Measurements from ENCODE around the gene C15orf61.
A peak's percentile ranks its signal among the peaks of the same experiment; 100 is the strongest.

C15orf61 gene

GRCh38 chr15:67512933-67513714 is 7.8 kb upstream of the C15orf61 start:
- no peak for DNase-seq (ENCODE audit: low read depth in 3 of 3)

- no peak for DNase-seq (ENCODE audit: low read depth in 3 of 3)
Observed at GRCh38 chr15:67515090-67515489, 5.8 kb upstream of the C15orf61 start.

GRCh38 chr15:67515557-67515956 is 5.4 kb upstream of the C15orf61 start:
- no peak for DNase-seq (ENCODE audit: low read depth in 3 of 3)

GRCh38 chr15:67520321-67521028 is 456 bp upstream of the C15orf61 start:
- DNase-seq (ENCODE audit: low read depth in 3 of 3) = no peak

- DNase-seq (ENCODE audit: low read depth in 3 of 3) = no peak
Observed at GRCh38 chr15:67521783-67522568, 1.0 kb downstream of the C15orf61 start.

DNA sequence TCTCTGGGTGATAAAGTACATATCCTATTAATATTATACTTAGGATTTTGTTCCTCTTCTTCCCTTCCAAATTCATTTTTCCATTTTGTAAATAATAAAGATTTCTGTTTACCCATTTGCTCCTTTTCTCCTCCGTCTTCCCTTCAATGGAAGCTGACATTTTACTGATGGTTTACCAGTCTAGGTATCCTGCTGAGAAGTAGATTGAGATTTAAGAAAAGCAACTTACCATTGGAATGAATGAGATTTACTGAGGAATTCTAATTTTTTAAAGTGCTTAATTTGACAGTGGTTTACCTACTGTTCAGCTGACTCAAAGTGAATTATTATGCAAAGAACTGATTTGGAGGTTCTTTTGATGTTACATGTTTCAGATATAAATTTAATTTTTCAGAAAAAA is 2.4 kb downstream of the C15orf61 start:
- no peak for DNase-seq (ENCODE audit: low read depth in 3 of 3)

DNA sequence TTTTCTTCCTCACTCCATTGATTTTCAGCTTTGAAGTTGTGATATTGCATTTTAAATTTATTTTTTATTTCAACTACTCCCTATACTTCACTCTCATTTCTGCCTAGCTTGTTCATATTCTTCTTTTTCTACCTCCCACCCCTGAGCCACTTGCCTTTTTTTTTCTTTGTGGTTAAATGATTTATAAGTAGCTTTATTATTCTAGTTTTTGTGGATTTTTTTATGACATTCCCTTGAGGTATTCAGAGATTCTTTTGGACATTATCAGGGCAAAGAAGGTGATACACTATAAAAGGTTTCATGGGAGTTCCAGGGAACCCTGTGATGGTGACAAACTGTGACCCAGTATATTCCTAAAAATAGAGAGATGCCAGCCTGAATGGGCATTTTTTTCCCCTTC is 3.3 kb downstream of the C15orf61 start:
- DNase-seq (ENCODE audit: low read depth in 3 of 3) = no peak

- DNase-seq (ENCODE audit: low read depth in 3 of 3) = no peak
Observed at GRCh38 chr15:67528513-67528912, 7.6 kb downstream of the C15orf61 start.

DNA sequence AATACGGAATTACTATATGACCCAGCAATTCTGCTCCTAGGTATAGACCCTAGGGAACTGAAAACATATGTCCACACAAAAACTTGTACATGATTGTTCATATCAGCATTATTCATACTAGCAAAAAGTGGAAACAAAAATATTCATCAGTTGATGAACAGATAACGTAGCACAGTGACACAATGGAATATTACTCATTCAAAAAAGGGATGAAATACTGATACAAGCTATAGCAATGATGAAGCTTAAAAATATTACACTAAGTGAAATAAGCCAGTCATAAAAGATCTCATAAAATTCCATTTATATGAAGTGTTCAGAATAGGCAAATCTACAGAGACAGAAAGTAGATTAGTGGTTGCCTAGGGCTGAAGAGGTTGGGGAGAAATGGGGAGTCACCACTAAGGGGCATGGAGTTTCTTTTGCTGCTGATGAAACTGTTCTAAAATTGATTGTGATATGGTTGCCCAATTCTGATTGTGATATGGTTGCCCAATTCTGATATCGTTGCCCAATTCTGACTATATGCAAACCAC is 10.5 kb downstream of the C15orf61 start:
- no peak for DNase-seq (ENCODE audit: low read depth in 3 of 3)

- DNase-seq (ENCODE audit: low read depth in 3 of 3) = no peak
Observed at GRCh38 chr15:67533873-67534272, 12.9 kb downstream of the C15orf61 start.

DNA sequence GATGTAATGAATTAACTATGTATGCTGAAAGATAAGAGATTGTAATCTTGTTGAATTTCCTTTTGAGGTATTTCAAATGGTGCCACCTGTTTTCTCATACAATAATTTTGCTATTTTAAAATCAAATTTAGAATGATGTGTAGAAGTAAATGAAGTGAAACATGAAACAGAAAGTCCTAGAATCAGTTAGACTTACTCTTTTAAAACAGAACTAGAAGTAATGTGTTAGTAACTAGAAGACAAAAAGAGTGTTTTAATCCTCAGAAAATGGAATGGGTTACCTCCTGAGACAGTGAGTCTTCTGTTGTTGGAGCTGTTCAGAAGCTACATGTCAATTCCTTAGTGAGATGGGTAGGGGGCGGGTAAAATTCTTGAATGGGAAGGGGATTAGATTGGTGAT is 13.4 kb downstream of the C15orf61 start:
- DNase-seq (ENCODE audit: low read depth in 3 of 3) = no peak

GRCh38 chr15:67537771-67538170 is 16.8 kb downstream of the C15orf61 start:
- no peak for DNase-seq (ENCODE audit: low read depth in 3 of 3)

- peak; percentile 67 to 83 (median 75) for DNase-seq (ENCODE audit: low read depth in 3 of 3)
Observed at GRCh38 chr15:67542420-67543347, 21.8 kb downstream of the C15orf61 start, which contains the start of gene MAP2K5. Gene MAP2K5 (plus strand): TSS chr15:67542703. CDS start chr15:67543336, 633 bp downstream.

DNA sequence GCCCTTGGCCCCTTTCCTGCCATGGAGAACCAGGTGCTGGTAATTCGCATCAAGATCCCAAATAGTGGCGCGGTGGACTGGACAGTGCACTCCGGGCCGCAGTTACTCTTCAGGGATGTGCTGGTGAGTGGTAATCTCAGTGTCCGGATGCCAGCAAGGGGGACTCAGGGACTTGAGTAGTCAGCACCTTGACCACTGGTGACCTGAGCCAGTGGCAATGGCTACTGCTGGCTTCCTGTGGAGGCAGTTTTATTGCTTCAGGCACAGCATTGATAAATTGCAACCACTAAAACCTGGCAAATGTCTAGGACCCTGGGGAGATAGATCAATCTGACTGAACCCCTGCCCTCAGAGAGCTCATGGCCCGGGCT is 22.4 kb downstream of the C15orf61 start:
- DNase-seq (ENCODE audit: low read depth in 3 of 3) = no peak

- no peak for DNase-seq (ENCODE audit: low read depth in 3 of 3)
Observed at GRCh38 chr15:67544475-67544874, 23.5 kb downstream of the C15orf61 start.

DNA sequence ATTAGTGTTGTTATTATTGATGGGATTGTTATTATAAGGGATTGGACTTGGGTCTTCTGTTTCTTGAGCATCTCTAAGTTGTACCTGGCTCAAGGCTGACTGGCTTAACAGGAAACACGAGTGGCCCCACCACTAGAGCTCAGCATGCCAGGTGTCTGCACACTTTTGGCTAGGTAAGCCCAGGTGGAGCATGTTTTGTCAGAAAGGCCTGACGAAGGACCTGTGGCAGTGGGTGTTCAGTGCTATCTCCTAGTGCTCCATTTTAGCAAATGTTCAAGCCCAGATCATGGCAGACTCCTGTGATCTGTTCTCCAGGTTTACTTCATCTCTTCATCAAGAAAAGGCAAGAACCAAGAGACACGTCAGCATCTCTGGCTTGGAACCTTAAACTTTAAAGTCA is 24.9 kb downstream of the C15orf61 start:
- no peak for DNase-seq (ENCODE audit: low read depth in 3 of 3)

GRCh38 chr15:67547064-67547463 is 26.1 kb downstream of the C15orf61 start:
- DNase-seq (ENCODE audit: low read depth in 3 of 3) = no peak

- DNase-seq (ENCODE audit: low read depth in 3 of 3) = no peak
Observed at GRCh38 chr15:67547836-67548235, 26.9 kb downstream of the C15orf61 start.

DNA sequence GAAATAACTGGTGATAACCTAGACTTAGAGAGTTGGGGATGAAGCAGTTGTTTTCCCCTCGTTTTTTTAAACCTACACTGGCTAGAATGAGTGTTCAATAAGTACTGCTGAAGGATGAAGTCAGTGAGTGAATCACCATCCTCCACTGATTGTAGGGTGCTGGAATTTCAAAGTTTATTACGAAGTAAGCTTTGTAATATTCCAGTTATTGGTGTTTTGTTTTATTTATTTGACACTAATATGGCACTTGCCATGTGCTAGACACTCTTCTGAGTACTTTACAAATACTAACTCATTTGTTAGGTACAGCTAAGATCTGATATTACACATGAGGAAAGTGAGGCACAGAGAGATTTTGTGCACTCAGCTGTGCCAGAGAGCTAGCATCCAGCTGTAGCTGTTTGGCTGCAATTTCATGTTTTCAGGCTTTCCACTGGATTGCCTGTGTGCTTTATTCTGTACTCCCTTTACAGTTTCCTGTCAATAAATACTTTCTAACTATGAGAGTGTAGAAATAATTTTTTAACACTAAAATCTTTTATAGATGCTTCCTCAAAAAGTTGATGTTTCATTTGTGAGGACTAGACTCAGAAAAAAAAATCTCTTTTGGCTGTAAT is 27.4 kb downstream of the C15orf61 start:
- DNase-seq (ENCODE audit: low read depth in 3 of 3) = no peak

GRCh38 chr15:67548862-67549651 is 28.1 kb downstream of the C15orf61 start:
- DNase-seq (ENCODE audit: low read depth in 3 of 3) = no peak
